ENCODE results near the gene RNF38.

Gene RNF38

DNA sequence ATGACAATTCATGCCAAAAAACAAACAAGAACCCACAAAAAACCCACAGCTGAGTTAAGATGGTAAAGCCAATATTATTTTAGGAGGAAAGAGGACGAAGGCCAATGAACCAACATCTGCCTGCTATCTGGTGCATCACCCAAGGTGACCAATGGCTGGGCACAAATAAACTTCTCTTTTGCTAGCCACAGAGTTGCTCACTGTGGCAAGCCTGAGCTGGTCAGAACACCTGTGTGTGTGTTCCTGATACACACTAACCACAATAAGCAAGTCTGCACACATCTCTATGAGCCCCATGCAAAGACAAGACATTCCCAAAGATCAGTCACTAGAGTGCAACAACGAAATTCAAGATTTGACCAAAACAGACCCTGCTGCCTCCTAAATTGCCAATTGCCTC lies 63.1 kb downstream of the RNF38 start:
- H3K4me3 ChIP-seq (ENCODE audit: low read length): no peak overlapping the region
- TF ChIP-seq, protein P1, sequence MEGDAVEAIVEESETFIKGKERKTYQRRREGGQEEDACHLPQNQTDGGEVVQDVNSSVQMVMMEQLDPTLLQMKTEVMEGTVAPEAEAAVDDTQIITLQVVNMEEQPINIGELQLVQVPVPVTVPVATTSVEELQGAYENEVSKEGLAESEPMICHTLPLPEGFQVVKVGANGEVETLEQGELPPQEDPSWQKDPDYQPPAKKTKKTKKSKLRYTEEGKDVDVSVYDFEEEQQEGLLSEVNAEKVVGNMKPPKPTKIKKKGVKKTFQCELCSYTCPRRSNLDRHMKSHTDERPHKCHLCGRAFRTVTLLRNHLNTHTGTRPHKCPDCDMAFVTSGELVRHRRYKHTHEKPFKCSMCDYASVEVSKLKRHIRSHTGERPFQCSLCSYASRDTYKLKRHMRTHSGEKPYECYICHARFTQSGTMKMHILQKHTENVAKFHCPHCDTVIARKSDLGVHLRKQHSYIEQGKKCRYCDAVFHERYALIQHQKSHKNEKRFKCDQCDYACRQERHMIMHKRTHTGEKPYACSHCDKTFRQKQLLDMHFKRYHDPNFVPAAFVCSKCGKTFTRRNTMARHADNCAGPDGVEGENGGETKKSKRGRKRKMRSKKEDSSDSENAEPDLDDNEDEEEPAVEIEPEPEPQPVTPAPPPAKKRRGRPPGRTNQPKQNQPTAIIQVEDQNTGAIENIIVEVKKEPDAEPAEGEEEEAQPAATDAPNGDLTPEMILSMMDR (IDR thresholded peaks at IDR 0.05; ENCODE audit: insufficient read depth, low read depth, low read length, missing control alignments): no peak
- DNase-seq (ENCODE audit: low read depth): peak; percentile 97

DNA sequence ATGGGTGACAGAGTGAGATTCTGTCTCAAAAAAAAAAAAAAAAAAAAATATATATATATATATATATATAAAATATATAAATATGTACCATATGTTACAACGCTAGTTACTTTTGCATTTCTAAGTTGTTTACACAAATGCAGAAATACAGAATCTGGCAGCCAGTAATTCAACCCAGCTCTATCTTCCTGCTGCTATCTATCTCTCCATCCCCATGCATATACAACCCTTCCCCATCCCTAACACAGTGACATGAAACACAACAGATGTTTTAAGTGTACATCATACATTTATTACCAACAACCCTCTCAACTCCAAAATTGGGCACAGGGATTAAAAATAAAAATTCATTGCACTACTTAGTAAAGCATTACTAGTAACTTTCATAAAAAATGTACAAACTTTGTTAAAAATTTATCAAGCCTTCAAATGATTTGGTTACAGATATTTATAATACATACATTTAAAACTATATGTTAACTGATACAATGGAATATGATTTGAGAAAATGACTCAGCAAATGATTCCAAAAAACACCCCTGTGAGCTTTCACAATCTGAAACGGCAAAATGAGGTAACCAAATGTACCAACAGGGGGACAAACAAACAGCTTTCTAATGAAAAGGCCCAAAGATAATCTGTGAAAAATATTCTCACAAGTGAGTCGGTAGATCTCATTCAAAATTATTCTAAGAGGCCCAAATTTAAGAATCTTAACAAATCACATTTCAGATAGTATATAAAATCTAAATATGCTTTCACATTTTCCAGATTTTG lies 63.8 kb downstream of the RNF38 start:
- TF ChIP-seq, protein P1 (IDR thresholded peaks at IDR 0.05; ENCODE audit: insufficient read depth, low read depth, low read length, missing control alignments): peak; percentile 5

DNA sequence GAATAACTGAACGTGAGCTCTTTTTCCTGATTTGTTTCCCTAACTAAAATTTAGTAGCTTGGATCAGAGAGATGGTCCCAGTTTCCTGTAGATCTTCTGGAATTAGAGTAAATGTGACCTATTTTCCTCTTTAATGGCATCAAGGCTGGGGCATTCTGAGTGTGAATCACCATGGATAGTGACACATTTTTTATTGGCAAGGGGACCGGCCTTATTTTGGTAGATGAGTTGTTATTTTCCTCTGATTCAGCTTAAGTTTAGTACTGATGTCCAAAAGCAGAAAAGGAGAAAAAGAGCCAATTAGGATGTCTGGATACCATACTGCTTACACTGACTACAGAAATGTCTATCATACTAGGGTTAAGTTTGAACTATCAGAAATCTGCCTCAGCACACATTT lies 68.1 kb downstream of the RNF38 start:
- H3K4me3 ChIP-seq (ENCODE audit: low read length): no peak overlapping the region

More for the DNA sequence above, 63.8 kb downstream of the RNF38 start:
- no peak overlapping the region for H3K4me3 ChIP-seq (ENCODE audit: low read length)
- DNase-seq (ENCODE audit: low read depth): peak; percentile 43

DNA sequence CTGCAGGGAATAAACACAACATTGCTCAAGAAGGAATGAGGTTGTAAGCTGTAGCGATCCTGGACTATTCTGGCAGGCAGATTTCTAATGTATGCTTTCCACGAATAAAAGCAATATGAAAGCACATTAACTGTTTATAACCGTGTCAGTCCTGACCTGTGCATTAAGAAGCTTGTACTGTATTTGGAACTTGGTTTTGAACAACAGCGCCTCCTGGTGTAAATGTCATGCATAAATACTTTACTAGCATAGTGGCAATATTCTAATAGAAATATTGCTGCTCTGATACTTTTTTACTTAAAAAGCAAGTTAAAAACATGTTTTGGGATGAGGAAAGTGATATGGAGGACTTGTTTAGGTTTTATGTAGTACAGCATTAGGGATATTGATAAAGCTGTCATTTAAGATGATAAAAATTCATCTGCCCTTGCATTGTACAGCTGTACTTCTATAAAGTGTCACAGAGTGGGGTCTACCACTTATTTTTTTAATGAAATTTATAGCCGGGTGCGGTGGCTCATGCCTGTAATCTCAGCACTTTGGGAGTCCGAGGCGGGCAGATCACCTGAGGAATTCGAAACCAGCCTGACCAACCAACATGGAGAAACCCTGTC lies 71.2 kb downstream of the RNF38 start:
- DNase-seq (ENCODE audit: low read depth): peak; percentile 78
- TF ChIP-seq, protein P1 (IDR thresholded peaks at IDR 0.05; ENCODE audit: insufficient read depth, low read depth, low read length, missing control alignments): peak; percentile 69
- H3K4me3 ChIP-seq (ENCODE audit: low read length): no peak overlapping the region

More for the DNA sequence above, 68.1 kb downstream of the RNF38 start:
- DNase-seq (ENCODE audit: low read depth): no peak
- TF ChIP-seq, protein P1 (IDR thresholded peaks at IDR 0.05; ENCODE audit: insufficient read depth, low read depth, low read length, missing control alignments): no peak

DNA sequence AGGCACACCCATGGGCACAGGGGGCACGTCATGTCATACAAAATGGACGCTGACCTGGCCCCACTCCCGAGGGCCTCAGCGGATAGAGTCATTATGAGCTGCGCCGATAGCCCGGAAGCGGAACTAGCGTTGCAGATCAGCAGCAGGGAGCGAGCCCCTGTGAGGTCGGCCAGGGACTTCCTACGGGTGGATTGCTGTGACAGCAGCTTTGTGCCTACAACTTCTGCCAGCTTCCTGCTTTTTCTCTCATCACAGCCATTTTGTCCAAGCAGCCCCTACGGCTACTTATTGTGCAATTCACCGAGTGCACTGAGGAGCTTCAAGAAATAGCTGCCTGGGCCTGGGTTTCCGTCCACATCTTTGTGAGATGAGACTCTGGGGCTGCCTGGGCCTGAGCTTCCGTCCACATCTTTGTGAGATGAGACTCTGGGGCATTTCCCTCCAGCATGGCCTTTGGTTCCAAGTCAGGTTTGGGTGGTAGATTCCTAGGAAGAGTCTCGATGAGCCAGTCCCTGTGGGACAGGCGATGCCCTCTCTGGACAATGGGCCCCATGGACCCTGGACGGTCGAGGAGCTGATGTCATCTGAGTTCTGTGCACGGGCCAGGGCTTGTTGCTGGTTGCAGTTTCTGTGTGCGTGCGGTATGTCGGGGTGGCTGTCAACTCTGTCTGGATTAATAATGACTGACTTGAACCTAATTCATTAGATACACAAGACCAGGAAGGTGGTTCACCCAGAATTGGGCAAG lies 74.8 kb downstream of the RNF38 start:
- TF ChIP-seq, protein P1 (IDR thresholded peaks at IDR 0.05; ENCODE audit: insufficient read depth, low read depth, low read length, missing control alignments): no peak
- no peak overlapping the region for H3K4me3 ChIP-seq (ENCODE audit: low read length)
- peak; percentile 63 for DNase-seq (ENCODE audit: low read depth)

DNA sequence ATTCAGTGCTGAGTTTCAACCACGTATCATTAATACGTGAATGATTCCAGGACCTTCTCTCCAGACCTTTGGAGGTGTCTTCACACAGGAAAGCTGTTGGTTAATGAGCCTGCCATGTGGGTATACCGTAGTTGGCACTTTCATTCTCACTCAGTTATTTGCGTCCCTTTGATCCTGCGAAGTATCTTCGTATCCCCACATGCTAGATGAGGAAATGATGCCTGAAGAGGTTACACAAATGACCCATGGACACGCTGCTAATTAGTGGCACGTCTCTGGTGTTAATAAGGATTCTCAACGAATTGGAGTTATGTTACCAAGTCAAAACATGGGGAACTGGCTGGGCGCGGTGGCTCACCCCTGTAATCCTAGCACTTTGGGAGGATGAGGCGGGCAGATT lies 76.1 kb downstream of the RNF38 start:
- no peak for DNase-seq (ENCODE audit: low read depth)
- TF ChIP-seq, protein P1 (IDR thresholded peaks at IDR 0.05; ENCODE audit: insufficient read depth, low read depth, low read length, missing control alignments): no peak
- no peak overlapping the region for H3K4me3 ChIP-seq (ENCODE audit: low read length)

Data from epithelial cell of esophagus (primary cell).